Astrocyte (in vitro differentiated cells and primary cell): ENCODE data around the gene CRB2.

ENCODE experiments used
- CTCF ChIP-seq: IDR thresholded peaks from 2 replicates; pipeline ENCODE4 v1.5.1; 2011; ENCODE audit warnings: low read depth, mild to moderate bottlenecking, inconsistent platforms, low read length, moderate library complexity; ENCODE audit not compliant: insufficient read depth
- EZH2 ChIP-seq: IDR thresholded peaks from 2 replicates; pipeline ENCODE4 v1.6.1; 2012; ENCODE audit warnings: mild to moderate bottlenecking, low read length, inconsistent platforms; ENCODE audit not compliant: insufficient read depth

- TF ChIP-seq CTCF (no peak), EZH2 (no peak)
Observed at GRCh38 chr9:123347289-123348060, 8.5 kb upstream of the CRB2 start.
